A673 (cell line): ENCODE data around the gene FNDC7.

Experiments used
- EZH2 ChIP-seq: fragments of 200-600 bp; sonication (generic); IDR thresholded peaks from 2 replicates; pipeline ENCODE4 v1.6.1; 2017; ENCODE audit warnings: borderline replicate concordance, low read depth, mild to moderate bottlenecking, mixed read lengths, antibody characterized with exemption, low read length; ENCODE audit not compliant: poor library complexity, severe bottlenecking
- TF ChIP-seq, protein P1 (sequence below): fragments of 300-800, 200-600 bp; sonication (generic); conservative IDR thresholded peaks from 2 replicates; pipeline ENCODE4 v1.5.1; 2017; ENCODE audit warnings: low read depth, mild to moderate bottlenecking, antibody characterized with exemption, low read length, moderate library complexity, mixed read lengths

DNA sequence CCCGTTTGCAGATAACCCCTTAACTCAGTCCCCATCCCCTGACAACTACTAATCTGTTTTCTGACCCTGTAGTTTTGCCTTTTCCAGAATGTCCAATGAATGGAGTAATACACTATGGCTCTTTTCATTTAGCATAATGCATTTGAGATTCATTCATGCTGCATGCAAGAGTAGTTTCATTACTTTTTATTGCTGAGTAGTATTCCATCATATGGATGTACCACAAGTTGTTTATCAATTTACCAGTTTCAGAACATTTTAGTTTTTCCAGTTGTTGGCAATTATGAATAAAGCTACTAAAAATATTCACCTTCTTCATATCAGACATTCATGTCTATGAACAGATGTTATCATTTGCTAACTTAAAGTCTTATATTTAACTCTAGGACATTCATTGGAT is 79.1 kb downstream of the FNDC7 start:
- TF ChIP-seq, protein P1, sequence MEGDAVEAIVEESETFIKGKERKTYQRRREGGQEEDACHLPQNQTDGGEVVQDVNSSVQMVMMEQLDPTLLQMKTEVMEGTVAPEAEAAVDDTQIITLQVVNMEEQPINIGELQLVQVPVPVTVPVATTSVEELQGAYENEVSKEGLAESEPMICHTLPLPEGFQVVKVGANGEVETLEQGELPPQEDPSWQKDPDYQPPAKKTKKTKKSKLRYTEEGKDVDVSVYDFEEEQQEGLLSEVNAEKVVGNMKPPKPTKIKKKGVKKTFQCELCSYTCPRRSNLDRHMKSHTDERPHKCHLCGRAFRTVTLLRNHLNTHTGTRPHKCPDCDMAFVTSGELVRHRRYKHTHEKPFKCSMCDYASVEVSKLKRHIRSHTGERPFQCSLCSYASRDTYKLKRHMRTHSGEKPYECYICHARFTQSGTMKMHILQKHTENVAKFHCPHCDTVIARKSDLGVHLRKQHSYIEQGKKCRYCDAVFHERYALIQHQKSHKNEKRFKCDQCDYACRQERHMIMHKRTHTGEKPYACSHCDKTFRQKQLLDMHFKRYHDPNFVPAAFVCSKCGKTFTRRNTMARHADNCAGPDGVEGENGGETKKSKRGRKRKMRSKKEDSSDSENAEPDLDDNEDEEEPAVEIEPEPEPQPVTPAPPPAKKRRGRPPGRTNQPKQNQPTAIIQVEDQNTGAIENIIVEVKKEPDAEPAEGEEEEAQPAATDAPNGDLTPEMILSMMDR: no peak
- TF ChIP-seq EZH2: no peak
